NCI-H1048 (cell line): Measurements from ENCODE around the gene PCNX2.

Source experiments
- DNase-seq: peaks from one replicate; lab custom pipeline; 2025; lab: John Stamatoyannopoulos, UW

Gene PCNX2

DNA sequence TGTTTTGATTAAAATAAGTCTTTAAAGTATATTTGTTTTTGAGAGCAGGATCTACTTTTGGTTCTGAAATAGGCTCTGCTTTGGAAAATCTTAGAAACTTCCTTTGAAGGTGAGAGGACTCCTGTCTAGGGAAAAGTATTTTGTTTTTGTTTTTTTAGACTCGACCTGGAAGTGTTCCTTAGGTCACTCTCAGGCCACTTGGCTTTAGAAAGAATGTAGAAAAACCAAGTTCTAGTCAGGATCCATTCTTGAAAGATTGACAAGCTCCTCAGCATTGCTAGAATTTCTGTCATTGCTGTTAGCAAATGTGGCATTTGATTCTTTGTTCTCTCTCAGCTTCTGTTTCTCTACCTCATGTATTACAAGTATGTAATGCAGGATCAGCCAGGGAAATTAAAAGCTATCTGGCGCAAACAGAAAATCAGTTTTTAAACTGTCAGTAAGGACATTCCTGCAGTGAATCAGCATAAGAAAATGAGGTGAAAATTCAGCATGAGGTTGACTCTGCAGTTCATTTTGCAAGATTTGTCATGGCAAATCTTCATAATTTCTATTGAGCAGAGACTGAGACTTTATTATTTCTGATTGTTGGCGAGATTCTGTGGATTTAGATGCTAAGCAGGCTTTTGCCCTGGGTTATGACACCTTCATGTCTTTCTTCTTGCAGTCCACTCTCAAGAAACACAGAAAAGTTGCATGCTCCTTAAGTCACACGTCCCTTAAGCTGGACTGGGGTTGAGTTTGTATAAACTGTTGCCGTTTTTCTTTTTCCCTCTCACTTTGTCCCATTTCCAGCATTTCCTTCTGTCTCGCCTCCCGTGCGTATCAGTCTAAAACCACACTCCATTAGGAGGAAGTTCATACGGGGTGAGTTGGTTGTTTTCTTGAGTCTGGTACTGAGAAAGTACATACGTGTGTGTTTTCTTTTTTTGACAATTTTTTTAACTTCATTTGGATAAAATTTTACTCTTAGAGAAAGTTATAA is 332.5 kb downstream of the PCNX2 start:
- no peak for DNase-seq

DNA sequence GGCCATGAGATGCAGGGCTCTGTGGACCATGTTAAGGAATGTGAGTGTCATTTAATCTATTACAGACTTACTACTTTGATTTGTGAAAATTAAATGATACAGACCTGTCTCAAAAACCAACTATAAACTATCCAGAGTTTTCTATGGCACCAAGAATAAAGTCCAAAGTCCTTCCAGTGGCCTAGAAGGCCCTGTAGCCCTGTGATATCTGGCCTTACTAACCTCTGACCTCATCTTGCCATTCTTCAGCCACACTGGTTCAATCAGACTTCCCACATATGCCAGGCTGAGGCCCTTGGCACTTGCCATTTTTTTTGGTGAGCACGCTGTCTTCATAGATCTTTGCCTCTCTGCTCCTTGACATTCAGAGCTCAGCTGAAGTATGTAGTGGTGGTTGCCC is 337.5 kb downstream of the PCNX2 start:
- DNase-seq, result no peak

DNA sequence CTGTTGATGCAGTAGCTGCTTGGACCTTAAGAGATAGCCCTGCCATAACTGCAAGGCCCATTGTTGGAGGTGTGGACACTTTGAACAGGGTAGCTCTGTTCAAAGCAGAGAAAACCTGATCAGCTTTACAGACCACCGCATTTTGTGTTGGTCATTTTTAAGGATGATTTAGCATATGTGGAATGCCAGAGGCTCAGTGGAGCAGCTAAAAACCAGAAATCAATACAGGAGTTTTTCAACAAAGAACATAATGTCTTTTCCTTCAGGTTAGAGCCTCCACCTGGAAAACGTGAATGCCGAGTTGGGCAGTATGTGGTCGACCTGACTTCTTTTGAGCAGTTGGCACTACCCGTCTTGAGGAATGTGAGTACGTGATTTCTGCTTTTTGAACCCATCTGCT is 339.4 kb downstream of the PCNX2 start:
- no peak for DNase-seq

DNA sequence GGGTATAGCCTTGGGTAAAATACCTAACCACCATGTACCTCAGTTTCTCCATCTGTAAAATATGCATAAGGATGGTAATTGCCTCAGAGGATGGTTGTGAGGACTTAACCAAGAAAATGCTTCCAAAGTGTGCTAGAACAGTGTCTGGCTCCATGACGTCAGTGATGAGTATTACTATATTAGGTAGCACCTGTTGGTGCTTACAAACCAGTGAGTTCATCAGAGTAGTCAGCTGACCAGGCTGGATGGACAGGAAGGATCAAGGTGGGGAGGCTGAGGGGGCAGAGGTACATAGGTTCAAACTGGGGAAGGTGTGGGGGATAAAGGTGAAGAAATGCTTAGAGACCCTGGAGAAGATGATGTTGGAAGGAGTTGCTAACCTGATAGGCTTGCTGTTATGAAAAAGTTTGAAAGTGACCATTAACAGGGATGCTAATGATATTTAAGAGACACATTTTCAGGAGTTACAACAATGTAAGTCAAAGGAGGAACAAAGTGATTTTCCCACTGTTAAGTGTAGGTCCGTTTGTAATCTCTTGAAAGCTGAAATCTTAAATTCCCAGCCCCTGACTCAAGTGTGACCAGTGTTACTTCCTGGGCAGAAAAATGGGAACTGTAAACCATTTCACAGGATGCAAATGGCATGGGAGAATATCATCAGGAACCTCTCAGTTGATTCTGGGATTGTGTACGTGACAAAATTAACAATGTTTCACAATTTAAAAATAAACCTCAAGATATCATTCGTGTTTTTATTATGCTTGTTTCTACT is 340.7 kb downstream of the PCNX2 start:
- no peak for DNase-seq

DNA sequence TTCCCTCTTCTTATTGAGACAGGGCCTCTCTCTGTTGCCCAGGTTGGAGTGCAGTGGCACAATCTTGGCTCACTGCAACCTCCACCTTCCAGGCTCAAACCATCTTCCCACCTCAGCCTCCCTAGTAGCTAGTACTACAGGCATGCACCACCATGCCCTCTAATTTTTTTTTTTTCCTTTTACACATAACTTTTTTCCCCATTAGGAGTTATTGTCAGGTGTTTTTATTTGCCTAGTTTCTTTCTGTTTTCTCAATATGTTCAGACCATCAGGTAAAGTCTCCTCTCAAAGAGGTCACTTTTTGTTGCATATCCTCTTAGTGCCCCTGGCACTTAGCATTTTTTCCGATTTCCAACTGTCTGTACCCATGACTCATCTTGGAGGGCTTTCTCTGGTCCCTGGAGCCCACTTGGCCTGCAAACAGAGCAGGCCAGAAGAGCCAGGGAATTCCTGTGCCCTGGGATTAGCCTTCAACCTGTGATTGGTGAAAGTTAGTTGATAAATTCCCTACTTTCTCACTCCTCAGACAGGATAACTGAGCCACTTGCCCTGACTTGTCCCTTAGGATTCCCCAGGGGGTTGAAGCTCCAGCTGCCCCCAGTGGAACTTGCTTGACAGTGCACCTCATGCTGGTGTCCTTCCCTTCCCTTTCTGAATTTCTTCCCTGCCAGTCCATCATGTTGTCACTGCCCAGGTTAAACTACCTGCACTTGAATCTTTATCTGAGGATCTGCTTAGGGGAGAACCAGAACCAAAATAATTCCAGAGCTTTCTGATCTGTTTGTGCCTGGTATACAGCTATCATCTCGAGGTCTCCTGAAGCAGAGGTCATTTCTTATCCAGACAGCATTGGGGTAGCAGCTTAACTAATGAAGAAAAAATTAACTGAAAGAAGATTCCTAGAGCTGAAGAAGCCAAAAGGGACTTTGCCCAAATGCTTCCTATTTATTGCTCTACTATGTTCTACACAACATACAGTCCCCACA is 342.7 kb downstream of the PCNX2 start:
- peak; percentile 45 for DNase-seq

DNA sequence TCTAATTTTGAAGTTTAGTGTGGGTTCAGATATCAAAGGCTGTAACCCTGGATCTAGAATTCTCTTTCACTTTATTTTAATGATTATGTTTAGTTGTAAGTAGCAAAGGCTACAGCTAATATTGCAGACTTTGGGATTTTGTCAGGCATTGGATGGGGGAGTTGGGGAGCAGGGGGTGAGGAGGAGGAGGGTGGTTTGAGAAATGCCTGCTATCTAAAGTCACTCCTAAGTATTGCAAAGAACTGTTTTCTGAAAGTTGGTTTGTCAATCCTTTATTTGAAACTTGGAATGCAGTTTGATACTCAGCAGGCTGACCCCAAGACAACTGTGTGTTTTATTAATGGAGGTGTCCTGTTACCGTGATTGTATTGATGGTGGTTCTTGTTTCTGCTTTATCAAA is 343.9 kb downstream of the PCNX2 start:
- DNase-seq, result no peak

DNA sequence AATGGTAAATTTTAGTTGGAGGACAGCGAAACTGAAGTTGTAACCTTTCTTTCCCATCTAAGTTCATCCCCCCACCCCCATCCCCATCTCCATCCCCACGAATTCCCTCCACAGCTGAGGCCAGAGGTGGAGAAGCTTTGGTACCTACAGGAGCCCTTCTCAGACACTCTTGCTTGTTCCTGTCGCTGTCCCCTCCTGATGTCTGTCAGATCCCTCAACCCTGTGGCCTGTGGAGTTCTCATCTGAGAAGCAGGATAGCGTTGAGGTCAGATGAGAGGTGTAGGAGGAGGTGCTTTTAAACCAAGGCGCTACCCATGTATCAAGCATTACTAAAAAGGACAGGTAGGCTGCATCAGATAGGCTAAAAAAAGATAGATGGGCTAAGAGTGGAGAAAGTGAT is 344.3 kb downstream of the PCNX2 start:
- no peak for DNase-seq

DNA sequence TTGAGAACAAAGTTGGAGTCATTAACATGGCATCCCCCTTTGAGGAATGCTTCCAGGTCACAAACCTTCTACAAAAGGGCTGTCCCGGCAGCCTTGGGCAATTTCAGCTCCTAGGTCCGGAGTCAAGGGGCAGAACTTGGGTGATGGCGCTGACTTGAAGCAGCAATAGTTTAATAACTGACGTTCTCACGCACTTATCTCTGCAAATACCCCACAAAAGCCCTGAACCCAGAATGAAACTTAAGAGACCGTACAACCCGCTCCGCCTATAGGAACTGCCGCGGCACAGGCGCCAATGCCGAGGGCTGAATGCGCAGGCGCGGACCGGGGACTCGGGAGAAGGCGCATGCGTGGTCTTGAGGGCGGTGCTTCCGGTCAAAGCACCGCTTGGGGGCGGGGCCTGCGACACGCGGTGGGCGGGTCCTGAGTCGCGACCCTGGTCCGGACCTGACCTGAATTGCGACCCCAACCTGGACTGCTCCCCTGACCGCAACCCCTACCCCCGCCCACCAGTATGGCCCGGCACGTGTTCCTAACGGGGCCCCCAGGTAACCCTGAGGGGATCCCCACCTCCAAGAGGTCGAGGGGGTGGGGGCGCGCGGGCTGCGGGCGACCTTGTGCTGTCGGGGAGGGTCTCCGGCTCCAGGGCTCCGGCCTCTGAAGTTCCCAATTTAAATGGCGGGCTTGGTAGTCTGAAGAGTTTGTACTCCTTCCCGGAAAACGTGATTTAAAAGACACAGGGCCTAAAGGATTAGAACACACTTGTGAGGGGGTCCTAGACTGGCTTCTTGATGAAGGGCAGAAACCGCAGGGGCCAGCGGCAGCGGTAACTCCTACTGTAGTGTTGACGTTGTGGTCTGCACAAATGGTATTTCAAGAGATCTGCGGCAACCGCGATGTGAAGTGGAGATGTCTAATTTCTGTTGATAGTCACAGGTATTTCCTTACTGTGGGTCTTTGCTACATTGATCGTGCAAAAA is 345.0 kb downstream of the PCNX2 start, which contains the start of gene NTPCR:
Gene NTPCR (plus strand): TSS at position 415 of the 980 bp plus-strand sequence. CDS start 100 bp downstream, at position 515.
- peak; percentile 97 for DNase-seq

DNA sequence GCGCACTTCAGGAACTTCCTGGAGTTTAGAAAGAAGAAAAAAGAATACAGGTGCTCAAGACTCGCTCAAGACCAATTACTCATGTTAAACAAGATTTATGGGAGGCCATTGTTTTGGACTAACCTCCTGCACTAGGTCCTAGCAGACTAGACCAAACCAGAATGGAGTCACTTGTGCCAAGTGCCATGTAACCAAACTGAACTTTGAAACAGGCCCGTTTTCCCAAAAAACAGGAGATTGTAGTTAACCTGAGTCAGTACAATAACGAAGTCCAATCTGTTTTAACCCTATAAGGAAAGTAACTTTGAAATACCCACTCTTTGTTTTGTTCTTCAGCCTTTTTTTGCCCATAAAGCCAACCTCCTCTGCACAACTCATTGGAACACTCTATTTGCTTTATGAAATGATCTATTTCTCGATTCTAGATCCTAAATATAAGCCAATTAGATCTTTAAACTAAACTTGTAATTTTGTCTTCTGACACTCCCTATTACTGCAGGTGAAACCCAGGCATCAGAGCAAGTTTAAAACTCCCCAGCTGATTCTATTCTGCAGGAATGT is 345.8 kb downstream of the PCNX2 start:
- no peak for DNase-seq

DNA sequence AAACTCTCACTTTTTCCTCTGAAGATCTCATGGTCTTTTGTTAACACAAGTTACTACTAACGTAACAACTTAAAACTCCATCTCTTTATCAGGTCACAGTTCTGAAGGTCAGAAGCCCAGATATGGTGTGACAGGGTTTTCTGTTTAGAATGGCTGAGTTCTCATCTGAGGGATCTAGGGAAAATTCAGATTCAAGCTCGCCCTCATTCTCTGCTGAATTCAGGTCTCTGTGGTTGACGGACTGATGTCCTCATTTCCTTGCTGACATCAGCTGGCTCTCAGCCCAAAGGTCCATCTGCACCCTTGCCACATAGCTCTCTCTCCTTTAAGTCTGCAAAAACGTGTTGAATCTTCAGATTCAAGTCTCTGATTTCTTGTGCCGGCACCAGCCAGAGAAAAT is 351.2 kb downstream of the PCNX2 start:
- DNase-seq, result no peak

DNA sequence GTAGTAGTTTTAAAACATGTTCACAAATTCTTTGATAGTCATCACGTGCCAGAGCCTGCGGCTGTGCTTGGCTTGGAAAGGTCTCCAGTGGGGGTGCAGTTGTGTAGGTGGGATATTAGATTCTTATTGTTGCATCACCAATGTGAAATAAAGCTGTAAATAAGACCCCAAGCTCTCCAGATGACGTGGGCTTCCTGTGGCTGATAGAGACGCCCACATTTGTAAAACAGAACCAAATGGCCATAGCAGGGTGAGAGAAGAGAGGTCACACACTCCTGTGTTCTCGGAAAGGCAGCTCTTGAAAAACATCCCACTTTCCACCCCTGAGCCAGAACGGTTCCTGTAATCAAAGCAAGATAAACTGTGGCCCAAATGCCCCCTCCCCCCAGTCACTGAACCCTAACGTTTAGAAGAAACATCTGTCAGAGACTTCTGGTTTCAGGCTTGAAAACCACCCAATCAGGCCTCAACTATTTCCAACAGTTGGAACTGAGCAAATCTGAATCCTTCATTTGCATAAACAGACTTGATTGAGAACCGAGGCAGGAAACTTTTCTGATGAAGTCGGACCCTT is 351.8 kb downstream of the PCNX2 start:
- DNase-seq, result no peak

DNA sequence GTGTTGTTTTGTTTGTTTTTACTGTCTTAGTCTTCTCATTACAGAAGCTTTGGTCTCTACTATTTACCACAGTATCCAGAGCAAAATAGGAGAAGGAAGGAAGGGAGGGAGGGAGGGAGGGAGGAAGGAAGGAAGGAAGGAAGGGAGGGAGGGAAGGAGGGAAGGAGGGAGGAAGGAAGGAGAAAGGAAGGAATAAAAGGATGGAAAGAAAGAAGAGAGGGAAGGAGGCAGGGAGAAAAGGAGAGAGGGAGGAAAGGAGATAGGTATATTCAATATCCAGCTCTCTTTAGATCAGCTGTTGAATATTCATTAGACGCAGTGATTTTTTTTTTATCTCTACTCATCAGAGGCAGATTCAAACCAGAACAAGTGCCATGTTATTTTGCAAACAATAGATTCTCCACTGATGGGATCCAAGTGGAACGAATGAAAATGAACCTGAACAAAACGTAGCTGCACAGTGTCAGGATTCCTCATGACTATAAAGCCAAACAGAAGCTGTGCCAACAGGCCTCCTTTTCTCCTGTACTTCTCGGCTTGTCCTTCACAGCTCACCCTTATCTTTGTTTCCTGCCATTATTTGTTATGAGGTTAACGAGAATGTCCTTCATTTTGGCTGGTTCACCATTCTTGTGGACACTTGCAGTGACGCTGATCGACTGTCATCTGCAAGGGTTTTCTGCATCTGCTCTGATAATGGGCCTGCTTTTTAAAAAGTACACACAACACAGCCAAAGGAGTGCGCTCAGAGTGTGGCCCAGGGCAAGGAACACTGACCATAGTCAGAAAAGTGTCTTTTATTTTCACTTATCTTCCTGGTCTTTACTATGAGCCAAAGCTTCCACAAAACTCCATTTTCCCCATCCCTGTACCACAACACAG is 352.9 kb downstream of the PCNX2 start:
- no peak for DNase-seq

DNA sequence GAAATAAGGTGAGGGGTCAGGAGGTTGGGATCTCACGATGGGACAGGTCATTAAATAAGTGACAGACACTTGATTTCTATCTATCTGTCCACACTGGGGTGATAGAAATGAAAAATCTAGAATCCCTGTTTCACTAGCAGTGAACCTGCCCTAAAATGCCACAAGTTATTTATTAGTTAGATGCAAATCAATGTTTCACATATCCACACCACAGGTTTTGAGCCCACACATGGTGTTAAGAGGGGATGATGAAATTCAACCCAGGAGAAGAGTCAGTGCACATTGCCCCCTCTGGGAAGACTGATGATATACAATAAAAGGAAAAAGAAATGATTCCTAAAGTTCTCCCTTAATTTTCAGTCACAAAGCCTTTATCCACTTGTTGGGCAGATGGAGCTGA is 355.3 kb downstream of the PCNX2 start:
- no peak for DNase-seq

DNA sequence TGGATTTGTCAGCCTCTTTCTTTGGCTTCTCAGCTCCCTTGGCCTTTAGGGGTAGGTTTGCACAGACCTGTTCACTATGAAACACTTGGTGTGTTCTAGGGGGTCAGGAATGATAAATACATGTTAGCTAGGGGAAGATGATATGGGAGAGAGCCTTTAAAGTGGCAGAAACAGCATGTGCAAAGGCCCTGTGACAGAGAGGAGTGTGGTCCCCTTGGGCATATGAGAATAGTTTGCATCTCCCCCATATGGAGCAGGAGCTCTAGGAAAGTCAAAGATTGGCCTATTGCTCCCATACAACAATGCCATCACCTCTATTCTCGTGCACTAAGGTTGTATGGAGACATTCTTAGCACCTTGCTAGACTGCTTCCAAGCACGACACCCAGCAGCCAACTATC is 355.8 kb downstream of the PCNX2 start:
- no peak for DNase-seq

DNA sequence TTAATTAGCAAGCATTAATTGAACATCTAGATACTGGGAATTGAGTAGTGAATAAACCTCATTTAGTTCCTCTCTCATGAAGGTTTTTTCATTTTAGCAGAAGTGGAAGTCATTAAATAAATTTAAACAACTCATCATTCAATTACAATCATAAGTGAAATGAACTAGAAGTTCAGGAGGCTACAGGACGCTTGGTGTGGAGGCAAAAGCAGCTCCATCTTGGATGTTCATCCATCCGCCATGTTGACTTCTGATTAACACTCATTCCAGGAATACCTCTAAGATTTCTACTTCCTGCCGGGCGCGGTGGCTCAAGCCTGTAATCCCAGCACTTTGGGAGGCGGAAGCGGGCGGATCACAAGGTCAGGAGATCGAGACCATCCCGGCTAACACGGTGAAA is 356.6 kb downstream of the PCNX2 start:
- no peak for DNase-seq

DNA sequence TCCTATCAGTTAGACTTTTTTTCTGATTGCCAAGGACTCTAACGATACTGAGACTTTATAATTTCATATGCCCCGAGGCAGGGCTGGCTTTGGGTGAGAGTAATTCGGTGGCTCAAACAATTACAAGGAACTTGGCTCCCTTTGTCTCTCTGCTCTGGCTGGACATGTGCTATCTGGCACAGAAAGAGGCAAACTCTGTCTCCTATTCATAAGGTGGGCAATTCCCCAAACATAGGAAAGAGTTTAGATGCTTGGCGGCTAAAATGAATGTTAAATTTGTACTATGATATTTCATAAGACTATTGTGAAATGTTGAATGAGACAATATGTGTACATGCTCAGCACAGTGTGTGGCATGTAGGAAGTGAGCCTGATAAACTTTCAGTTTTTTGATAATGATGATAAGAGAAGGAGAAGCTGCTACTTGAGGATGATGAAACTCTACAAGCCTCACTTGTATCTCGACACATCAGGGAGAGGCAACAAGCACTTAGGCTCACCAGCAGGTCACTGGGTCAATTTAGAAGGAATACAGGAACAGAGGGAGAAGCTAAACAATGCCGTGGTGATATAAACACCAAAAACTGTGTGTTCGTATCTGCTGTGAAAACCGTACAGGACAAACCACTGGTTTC is 357.7 kb downstream of the PCNX2 start:
- DNase-seq, result no peak

DNA sequence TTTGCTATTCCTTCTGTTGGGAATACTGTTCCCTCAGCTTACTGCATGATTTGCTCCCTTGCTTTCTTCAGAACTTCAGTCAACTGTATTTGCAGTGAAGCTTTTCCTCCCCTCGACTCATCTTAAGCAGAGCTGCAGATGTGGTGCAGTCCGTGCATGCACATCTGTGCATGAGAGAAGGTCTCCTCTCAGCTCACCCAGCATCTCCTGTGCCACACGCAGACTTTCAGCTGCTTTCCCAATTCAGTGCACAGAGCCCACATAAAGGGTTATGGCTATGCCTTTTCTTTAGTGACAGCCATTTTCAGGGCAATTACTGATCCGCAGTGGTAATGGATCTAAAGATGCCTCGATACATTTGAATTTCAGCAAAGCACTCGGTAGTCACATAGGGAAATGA is 358.6 kb downstream of the PCNX2 start:
- DNase-seq, result no peak
